Measurements from ENCODE around the gene POU1F1. TPM values are rescaled to one million over a fixed set of nuclear protein-coding genes. Genes with fewer than 3 reads are reported as not detected.

Gene POU1F1
- total and polyA plus RNA-seq, 2 of the 8 experiments (the other 6 are each of a cell fraction or from before 2014, with no cell fraction given), result not detected

GRCh38 chr3:87225659-87226058 is 50.7 kb downstream of the POU1F1 start:
- Histone ChIP-seq H2AK5ac (ENCODE audit: low read depth, low read length) (no peak overlapping the region), H3K4me3 (ENCODE audit: extremely low read depth in 1 of 4, insufficient read depth in 2 of 4, low read depth in 3 of 4, low read length in 4 of 4) (0 out of 8 replicates have a peak overlapping the region, but pooled peaks of 1 of the 4 experiments have one; percentile 97), H4K91ac (replicated peaks; ENCODE audit: insufficient read length, low read length) (no peak overlapping the region), H4K20me1 (replicated peaks in 1 of 2; ENCODE audit: control insufficient read depth in 1 of 2, insufficient read depth in 2 of 2, low read length in 2 of 2) (peaks cover 1% of the 10 kb centered on the region in 2 experiments), H3K14ac (ENCODE audit: insufficient read length) (no peak overlapping the region), H3K36me3 (ENCODE audit: control insufficient read depth in 2 of 4, insufficient read depth in 4 of 4, low read length in 3 of 4) (no peaks in the 10 kb centered on the region), H2BK5ac (ENCODE audit: low read depth, low read length) (no peak overlapping the region), H3K23me2 (ENCODE audit: low read depth, low read length) (peaks cover 5% of the 10 kb centered on the region; the same call in 1 of the 2 replicates), H3K56ac (replicated peaks; ENCODE audit: insufficient read length, low read depth, low read length) (no peak overlapping the region), H3K27ac (ENCODE audit: low read depth, low read length) (no peak overlapping the region), H2AFZ (ENCODE audit: low read length) (no peak overlapping the region), H3K9ac (replicated peaks in 1 of 4; ENCODE audit: extremely low read depth in 1 of 4, low read depth in 3 of 4, low read length in 3 of 4) (no peak overlapping the region), H2BK15ac (ENCODE audit: low read length) (no peak overlapping the region), H3K79me1 (ENCODE audit: low read depth, low read length) (no peaks in the 10 kb centered on the region), H2BK20ac (ENCODE audit: low read length) (no peak overlapping the region), H4K5ac (ENCODE audit: insufficient read length, low read depth, low read length) (no peak overlapping the region), H4K8ac (ENCODE audit: extremely low read depth, insufficient read depth, low read length) (no peak overlapping the region), H3K4me1 (replicated peaks in 1 of 4; ENCODE audit: control insufficient read depth in 3 of 4, insufficient read depth in 4 of 4, low read length in 3 of 4) (peaks cover 0 to 4% (median 0%) of the 10 kb centered on the region in 4 experiments; a peak in 1 of 7 replicates), H3K23ac (ENCODE audit: insufficient read length) (no peak overlapping the region), H3K4ac (replicated peaks; ENCODE audit: insufficient read length, low read depth, low read length) (no peak overlapping the region), H3K18ac (ENCODE audit: extremely low read depth, low read length) (no peak overlapping the region), H2BK120ac (replicated peaks; ENCODE audit: low read depth, low read length) (no peak overlapping the region), H3K9me3 (ENCODE audit: insufficient read depth in 2 of 2, low read depth in 1 of 2, low read length in 1 of 2) (no peaks in the 10 kb centered on the region), H3K4me2 (ENCODE audit: insufficient read depth in 1 of 2, low read depth in 2 of 2, low read length in 2 of 2) (no peak overlapping the region; a peak in 1 of 4 replicates), H3K27me3 (replicated peaks in 1 of 4; ENCODE audit: control insufficient read depth in 3 of 4, extremely low read depth in 1 of 4, insufficient read depth in 3 of 4, low read length in 3 of 4) (no peaks in the 10 kb centered on the region), H3K79me2 (ENCODE audit: control insufficient read depth in 1 of 2, insufficient read depth in 2 of 2, low read length in 2 of 2) (peaks cover 0 to 31% of the 10 kb centered on the region in 2 experiments; a peak in 3 of 4 replicates), H2BK12ac (ENCODE audit: low read depth, low read length) (no peak overlapping the region)
- DNase-seq (ENCODE audit: low read depth in 1 of 2, low spot score in 2 of 2), result no peak
- no peak for FAIRE-seq
- 91% methylated on average over 5 of the region's 5 CpGs; no CpG with 5 or more reads in 1 of the 2 experiments for WGBS, 2 experiments (ENCODE audit: extremely low coverage in 1 of 2, insufficient coverage in 1 of 2, insufficient read length in 1 of 2, insufficient replicate concordance in 2 of 2, low coverage in 1 of 2, low lambda C conversion rate in 2 of 2, missing lambda C conversion rate in 1 of 2)
- CTCF ChIA-PET (ENCODE audit: partially characterized antibody), result interaction anchor here (1.4 kb wide), 1 partner anchor 35 kb away, joined by 5 read pairs; no protein-coding TSS in a partner anchor
- TF ChIP-seq SP4 (IDR thresholded peaks at IDR 0.05; ENCODE audit: low read length) (no peak), BCL11A (IDR thresholded peaks at IDR 0.05; ENCODE audit: low read depth in 2 of 2, low read length in 2 of 2) (no peak), YY1 (IDR thresholded peaks at IDR 0.05; ENCODE audit: low read depth, low read length) (no peak), TAF1 (IDR thresholded peaks at IDR 0.05; ENCODE audit: low read depth, low read length) (no peak)
- POLR2A ChIA-PET (ENCODE audit: partially characterized antibody), result no interaction called here
